Uterus (tissue), 4 donors: ENCODE results near the gene C7orf57. TPM values are rescaled to one million over a fixed set of nuclear protein-coding genes. Genes with fewer than 3 reads are reported as not detected.

Experiments used
- DNase-seq, 2 donors: peaks; one replicate each; pipeline ENCODE4 v3.0.0-alpha.2; 2019 to 2020
- H3K27ac ChIP-seq, 2 donors: fragments of 200-600 bp; sonication (generic); 1 replicate in 1 of 2; 2 replicates in 1 of 2; pipeline ENCODE4 v1.5.1; 2016 to 2018
- H3K27me3 ChIP-seq, 2 donors: fragments of 200-600 bp; sonication (generic); one replicate each; pipeline ENCODE4 v1.5.1; 2018 to 2019; ENCODE audit warnings: control low read depth in 1 of 2
- H3K36me3 ChIP-seq, 2 donors: fragments of 200-600 bp; sonication (generic); one replicate each; pipeline ENCODE4 v1.5.1; 2019; ENCODE audit warnings: control low read depth in 1 of 2
- H3K4me1 ChIP-seq, 2 donors: fragments of 200-600 bp; sonication (generic); one replicate each; pipeline ENCODE4 v1.5.1; 2018 to 2019; ENCODE audit warnings: control low read depth in 1 of 2
- H3K4me3 ChIP-seq, 2 donors: fragments of 200-600 bp; sonication (generic); 1 replicate in 1 of 2; 2 replicates in 1 of 2; pipeline ENCODE4 v1.5.1; 2018 to 2019; ENCODE audit warnings: mild to moderate bottlenecking in 1 of 2
- H3K9me3 ChIP-seq, 2 donors: fragments of 200-600 bp; sonication (generic); one replicate each; pipeline ENCODE4 v1.5.1; 2019; ENCODE audit warnings: control low read depth in 1 of 2
- CTCF ChIP-seq, 4 experiments: fragments of 200-600 bp in 2 of 4; fragments of 450-650 bp in 2 of 4; sonication (generic) in 2 of 4; IDR thresholded peaks; one replicate each; pipeline ENCODE4 v1.5.1; 2016 to 2019; ENCODE audit warnings: antibody characterized with exemption in 4 of 4, mild to moderate bottlenecking in 2 of 4, moderate library complexity in 1 of 4
- POLR2A ChIP-seq, 2 donors: fragments of 450-650 bp; IDR thresholded peaks; one replicate each; pipeline ENCODE4 v1.6.1; 2016; ENCODE audit warnings: antibody characterized with exemption in 2 of 2, mild to moderate bottlenecking in 1 of 2, moderate library complexity in 1 of 2
- intact Hi-C: fragments of 100-400 bp; cut with DNase I; formaldehyde crosslinking; loops from one replicate; pipeline ENCODE4 v1.15.1; 2023; ENCODE audit warnings: low total_unique reads
- total RNA-seq, 4 donors: library from RNA; depleted of rRNA in 3 of 4; stranded (reverse); fragments of >200 nt in 3 of 4; gene quantifications; one replicate each; pipeline versions ENCODE4 v1.1.0 to v1.2.4, GENCODE V29; 2014 to 2023
- donor health status: DM: yes; HTN: yes; CAD: no.

C7orf57 gene
- total RNA-seq, 4 donors from 2014 or later = 0.76 TPM; not detected in 3

GRCh38 chr7:48048113-48048512 lies 12.8 kb downstream of the C7orf57 start:
- H3K27me3 ChIP-seq = no peaks in the 10 kb centered on the region
- TF ChIP-seq CTCF (IDR thresholded peaks at IDR 0.05) (no peak), POLR2A (IDR thresholded peaks at IDR 0.05) (no peak)
- no peak overlapping the region for H3K4me3 ChIP-seq
- H3K9me3 ChIP-seq = no peaks in the 10 kb centered on the region
- no peak for DNase-seq
- no peaks in the 10 kb centered on the region for H3K36me3 ChIP-seq
- H3K27ac ChIP-seq = no peak overlapping the region
- no peaks in the 10 kb centered on the region for H3K4me1 ChIP-seq
- intact Hi-C loops = no loop called here

DNA sequence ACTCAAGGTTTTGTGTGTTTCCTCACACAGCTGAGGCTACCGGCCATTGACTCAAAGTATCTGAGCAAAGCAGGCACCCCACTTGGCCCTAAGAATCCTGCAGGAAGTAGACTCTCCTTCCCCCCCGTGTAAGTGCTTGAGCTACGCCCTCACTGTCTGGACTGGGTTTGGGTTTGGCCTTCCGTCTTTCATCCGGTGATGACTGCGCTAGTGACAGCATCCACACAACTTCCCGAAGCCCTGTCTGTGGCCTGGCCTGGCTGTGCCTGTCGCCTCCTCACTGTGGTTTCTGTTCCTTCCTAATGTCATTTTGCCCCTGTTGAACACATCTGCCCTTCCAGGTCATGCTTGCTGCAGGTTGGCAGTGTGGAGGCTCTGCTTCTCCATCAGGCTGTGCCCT lies 14.5 kb downstream of the C7orf57 start:
- Histone ChIP-seq H3K36me3 (no peaks in the 10 kb centered on the region), H3K9me3 (no peaks in the 10 kb centered on the region), H3K27ac (no peak overlapping the region), H3K27me3 (no peaks in the 10 kb centered on the region), H3K4me3 (no peak overlapping the region), H3K4me1 (no peaks in the 10 kb centered on the region)
- intact Hi-C loops = no loop called here
- TF ChIP-seq CTCF (IDR thresholded peaks at IDR 0.05) (no peak), POLR2A (IDR thresholded peaks at IDR 0.05) (no peak)
- DNase-seq = no peak

- no peaks in the 10 kb centered on the region for H3K4me1 ChIP-seq
- H3K4me3 ChIP-seq = no peak overlapping the region
- no peak for TF ChIP-seq POLR2A (IDR thresholded peaks at IDR 0.05)
- H3K9me3 ChIP-seq = no peaks in the 10 kb centered on the region
- H3K27me3 ChIP-seq = no peaks in the 10 kb centered on the region
- H3K36me3 ChIP-seq = no peaks in the 10 kb centered on the region
- no peak overlapping the region for H3K27ac ChIP-seq
- intact Hi-C loops = no loop called here
- DNase-seq = no peak
Measured at GRCh38 chr7:48052748-48053147, 17.4 kb downstream of the C7orf57 start.

DNA sequence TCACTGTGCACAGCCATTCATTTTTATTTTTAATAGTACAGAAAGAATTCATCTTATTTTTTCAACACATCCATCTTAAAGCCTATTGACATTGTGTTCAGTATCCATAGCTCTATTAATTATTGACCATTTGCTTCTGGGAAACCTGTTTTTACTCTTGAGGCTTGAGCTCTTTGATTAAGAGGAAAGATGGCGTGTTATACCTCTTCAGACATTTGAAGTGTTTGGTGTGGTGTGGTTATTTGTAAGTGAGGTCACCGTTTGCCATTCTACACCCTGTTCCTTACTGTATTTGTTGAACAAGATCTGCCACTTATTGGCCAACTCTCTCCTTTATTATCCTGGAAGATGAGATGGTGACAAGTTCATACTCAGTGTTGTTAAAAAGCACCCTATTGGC lies 18.4 kb downstream of the C7orf57 start:
- H3K36me3 ChIP-seq = no peaks in the 10 kb centered on the region
- H3K4me1 ChIP-seq = no peaks in the 10 kb centered on the region
- H3K27me3 ChIP-seq = no peaks in the 10 kb centered on the region
- no peak overlapping the region for H3K4me3 ChIP-seq
- H3K9me3 ChIP-seq = no peaks in the 10 kb centered on the region
- TF ChIP-seq CTCF (IDR thresholded peaks at IDR 0.05) = no peak
- TF ChIP-seq POLR2A (IDR thresholded peaks at IDR 0.05) = no peak
- DNase-seq = no peak
- intact Hi-C loops = no loop called here
- H3K27ac ChIP-seq = no peak overlapping the region

- no peak overlapping the region for H3K4me3 ChIP-seq
- H3K4me1 ChIP-seq = no peaks in the 10 kb centered on the region
- no peaks in the 10 kb centered on the region for H3K27me3 ChIP-seq
- intact Hi-C loops = no loop called here
- no peak for DNase-seq
- H3K36me3 ChIP-seq = no peaks in the 10 kb centered on the region
- no peak overlapping the region for H3K27ac ChIP-seq
- no peak for TF ChIP-seq CTCF (IDR thresholded peaks at IDR 0.05)
- no peak for TF ChIP-seq POLR2A (IDR thresholded peaks at IDR 0.05)
- H3K9me3 ChIP-seq = no peaks in the 10 kb centered on the region
Measured at GRCh38 chr7:48058990-48059389, 23.6 kb downstream of the C7orf57 start.

GRCh38 chr7:48059706-48060105 lies 24.4 kb downstream of the C7orf57 start:
- TF ChIP-seq POLR2A (IDR thresholded peaks at IDR 0.05) (no peak), CTCF (IDR thresholded peaks at IDR 0.05) (no peak)
- Histone ChIP-seq H3K36me3 (no peaks in the 10 kb centered on the region), H3K4me3 (no peak overlapping the region), H3K9me3 (no peaks in the 10 kb centered on the region), H3K27ac (no peak overlapping the region), H3K27me3 (no peaks in the 10 kb centered on the region), H3K4me1 (no peaks in the 10 kb centered on the region)
- no peak for DNase-seq
- intact Hi-C loops = no loop called here
